GM18498 (cell line): ENCODE results near the gene COL26A1.
"Not testable (repeated sequence)": the region's sequence is repeated elsewhere in the genome, so short reads cannot be mapped to it uniquely, and the experiment has no call there.

Experiments
- ATAC-seq: cut with Tn5 transposase; IDR thresholded peaks from one replicate; pipeline ENCODE4 v1.9.1; 2021; ENCODE audit warnings: mild to moderate bottlenecking, moderate library complexity; ENCODE audit not compliant: unreplicated experiment

The COL26A1 gene

GRCh38 chr7:101436221-101436735, 73.6 kb downstream of the COL26A1 start:
- ATAC-seq, result no peak

GRCh38 chr7:101436857-101437576, 74.3 kb downstream of the COL26A1 start:
- ATAC-seq, result no peak

GRCh38 chr7:101441890-101442289, 79.2 kb downstream of the COL26A1 start:
- ATAC-seq, result no peak

DNA sequence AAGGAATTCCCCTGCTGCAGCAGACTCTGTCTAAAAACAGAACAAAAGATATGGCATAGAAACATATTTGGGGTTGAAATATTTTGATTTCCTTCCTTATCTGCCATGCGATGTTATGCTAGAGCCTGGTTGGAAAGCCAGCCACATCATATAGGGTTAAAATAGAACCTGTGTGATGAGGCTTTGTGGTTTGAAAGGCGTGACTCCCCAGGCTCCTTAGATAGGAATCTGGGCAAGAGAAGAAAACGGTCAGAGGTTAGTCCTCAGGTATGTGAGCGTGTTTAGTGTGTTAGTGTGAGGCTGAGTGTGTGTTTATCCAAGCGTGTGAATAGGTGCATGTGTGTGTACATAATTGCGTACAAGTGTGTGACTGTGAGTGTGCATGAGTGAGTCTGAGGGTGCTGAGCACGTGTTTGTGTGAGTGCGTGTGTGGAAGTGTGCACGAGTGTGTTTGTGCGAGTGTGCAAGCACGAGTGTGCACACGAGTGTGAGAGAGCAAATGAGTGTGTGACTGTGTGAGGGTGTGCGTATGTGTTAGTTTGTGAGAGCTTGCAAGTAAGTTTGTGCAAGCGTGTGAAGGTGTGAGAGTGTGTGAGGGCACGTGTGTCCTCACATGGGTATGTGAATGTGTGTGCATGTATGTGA, 79.9 kb downstream of the COL26A1 start:
- no peak for ATAC-seq

- ATAC-seq, result no peak
Observed at GRCh38 chr7:101450064-101450463, 87.4 kb downstream of the COL26A1 start.

DNA sequence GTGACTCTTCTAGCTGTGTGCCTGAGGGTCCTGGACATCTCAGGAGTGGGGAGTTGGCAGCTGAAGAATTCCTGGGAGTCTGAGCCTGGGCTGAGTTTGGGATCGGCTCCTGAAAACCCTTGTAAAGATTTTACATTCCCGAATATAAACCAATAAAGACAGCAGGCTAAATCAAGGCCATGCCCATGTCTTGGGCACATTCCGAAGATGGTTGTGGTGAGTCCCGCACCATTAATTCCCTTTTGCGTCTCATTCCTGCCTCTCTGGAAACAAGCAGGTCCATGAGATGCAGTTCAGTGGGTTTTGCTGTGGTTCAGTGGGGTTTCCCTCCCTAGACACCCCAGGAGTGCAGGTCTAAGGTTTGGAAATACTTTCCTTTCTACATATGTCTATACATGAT, 90.9 kb downstream of the COL26A1 start:
- ATAC-seq, result no peak

DNA sequence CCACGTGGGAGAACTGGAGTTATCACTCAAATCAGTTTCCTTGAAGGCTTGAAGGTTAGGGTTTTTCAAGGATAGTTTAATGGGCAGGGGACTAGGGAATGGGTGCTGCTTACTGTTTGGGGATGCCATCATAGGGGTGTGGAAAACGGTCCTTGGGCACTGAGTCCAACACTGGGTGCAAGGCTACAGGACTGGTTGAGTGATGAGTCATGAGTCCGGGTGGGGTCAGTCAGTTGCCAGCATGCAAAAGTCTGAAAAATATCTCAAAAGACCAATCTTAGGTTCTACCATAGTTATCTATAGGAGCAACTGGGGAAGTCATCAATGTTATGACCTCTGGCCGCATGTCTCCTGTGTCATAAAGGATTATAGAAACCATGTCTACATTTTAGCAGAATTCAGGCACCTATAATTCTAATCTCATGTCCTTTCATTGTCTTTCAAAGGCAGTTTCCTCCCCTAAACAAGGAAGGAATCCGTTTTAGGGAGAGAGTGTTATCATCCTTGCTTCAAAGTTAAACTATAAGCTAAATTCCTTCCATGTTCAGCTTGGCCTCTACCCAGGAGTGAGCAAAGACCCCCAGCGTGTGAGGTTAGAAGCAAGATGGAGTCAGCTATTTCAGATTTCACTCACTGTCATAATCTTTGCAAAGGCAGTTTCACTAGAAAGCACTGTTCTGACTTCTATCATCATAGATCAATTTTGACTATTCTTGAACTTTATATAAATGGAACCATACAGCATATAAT, 94.5 kb downstream of the COL26A1 start:
- no peak for ATAC-seq

GRCh38 chr7:101465131-101465530, 102.5 kb downstream of the COL26A1 start:
- no peak for ATAC-seq

- no peak for ATAC-seq
Observed at GRCh38 chr7:101465576-101466196, 103.0 kb downstream of the COL26A1 start.

- ATAC-seq, result no peak
Observed at GRCh38 chr7:101466871-101467270, 104.2 kb downstream of the COL26A1 start.

GRCh38 chr7:101468546-101469275, 106.0 kb downstream of the COL26A1 start:
- ATAC-seq, result no peak

DNA sequence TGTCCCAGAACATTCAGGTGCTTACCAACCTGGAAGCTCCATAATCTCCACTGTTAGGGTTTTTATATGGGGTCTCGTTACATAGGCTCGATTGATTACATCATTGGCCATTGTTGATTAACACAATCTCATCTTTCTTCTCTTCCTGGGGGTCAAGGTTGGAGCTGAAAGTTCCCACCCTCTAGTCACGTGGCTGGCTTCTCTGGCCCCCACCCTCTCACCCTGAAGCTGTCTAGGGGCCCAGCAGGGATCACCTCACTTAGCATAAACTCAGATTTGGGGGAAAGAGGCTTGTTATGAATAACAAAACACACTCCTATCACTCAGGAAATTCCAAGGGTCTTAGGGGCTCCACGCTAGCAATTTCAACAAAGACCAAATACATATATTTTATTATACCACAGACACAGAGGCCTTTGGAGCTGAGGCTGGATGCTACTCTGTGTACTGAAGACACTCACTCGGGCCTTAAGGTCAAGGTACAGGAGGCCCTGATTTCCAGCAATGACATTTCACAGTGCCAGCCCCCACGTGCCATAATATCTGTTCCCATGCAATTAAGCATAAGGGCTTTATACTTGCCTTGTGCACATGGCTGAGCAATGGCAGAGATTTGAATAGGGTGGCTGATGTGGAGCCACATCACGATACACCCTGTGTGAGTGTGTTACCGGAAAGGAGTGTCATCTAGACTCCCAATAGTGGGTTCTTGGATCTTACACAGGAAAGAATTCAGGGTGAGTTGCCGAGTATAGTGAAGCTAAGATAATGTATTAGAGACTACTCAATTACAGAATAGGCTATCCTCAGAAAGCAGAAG, 108.2 kb downstream of the COL26A1 start:
- no peak for ATAC-seq

- no peak for ATAC-seq
Observed at GRCh38 chr7:101474178-101474577, 111.5 kb downstream of the COL26A1 start.

DNA sequence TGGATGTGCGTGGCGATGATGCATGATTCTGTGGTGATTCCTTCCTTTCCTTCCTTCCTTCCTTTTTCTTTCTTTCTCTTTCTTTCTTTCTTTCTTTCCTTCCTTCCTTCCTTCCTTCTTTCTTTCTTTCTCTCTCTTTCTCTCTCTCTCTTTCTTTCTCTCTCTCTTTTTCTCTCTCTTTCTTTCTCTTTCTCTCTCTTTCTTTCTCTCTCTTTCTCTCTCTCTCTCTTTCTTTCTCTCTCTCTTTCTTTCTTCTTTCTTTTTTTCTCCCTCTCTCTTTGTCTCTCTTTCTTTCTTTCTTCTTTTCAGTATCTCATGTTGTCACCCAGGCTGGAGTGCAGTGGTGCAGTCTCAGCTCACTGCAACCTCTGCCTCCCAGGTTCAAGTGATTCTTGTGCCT, 113.0 kb downstream of the COL26A1 start:
- not testable (repeated sequence) for ATAC-seq

GRCh38 chr7:101479217-101479616, 116.5 kb downstream of the COL26A1 start:
- ATAC-seq, result no peak

GRCh38 chr7:101486056-101486432, 123.4 kb downstream of the COL26A1 start:
- ATAC-seq, result not testable (repeated sequence)

- no peak for ATAC-seq
Observed at GRCh38 chr7:101486433-101487104, 123.9 kb downstream of the COL26A1 start.

DNA sequence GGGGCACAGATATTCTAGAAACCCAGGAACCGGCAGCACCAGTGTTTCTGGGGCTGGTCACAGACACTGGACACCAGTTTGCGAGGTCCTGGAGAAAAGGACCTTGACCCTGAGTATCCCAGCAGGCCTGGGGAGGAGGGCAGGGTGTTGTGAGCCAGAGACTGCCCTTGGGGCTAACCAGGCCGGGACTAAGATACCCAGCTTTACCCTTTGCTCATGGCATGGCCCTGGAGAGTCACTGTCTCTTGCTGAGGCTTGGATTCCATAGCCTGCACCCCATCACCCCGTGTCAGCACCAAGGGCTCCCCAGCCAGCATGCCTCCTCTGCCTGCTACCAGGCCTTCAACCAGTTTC, 124.4 kb downstream of the COL26A1 start:
- ATAC-seq, result no peak

DNA sequence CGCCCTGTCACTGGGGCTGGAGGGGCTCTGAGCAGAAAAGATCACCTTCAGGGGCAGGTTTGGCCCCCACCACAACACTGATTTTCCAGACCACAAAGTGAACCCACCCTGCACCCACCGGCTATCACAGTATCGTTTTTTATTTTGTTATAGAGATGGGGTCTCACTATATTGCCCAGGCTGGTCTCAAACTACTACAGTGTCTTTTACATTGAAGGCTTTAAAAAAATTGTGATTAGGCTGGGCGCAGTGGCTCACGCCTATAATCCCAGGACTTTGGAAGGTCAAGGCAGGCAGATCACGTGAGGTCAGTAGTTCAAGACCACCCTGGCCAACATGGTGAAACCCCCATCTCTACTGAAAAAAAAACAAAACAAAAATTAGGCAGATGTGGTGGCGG, 125.1 kb downstream of the COL26A1 start:
- ATAC-seq, result no peak
